Measurements from ENCODE around the gene PDZD2. TPM values are rescaled to one million over a fixed set of nuclear protein-coding genes. Genes with fewer than 3 reads are reported as not detected.
A peak's percentile ranks its signal among the peaks of the same experiment; 100 is the strongest.
"Not testable (repeated sequence)": the region's sequence is repeated elsewhere in the genome, so short reads cannot be mapped to it uniquely, and the experiment has no call there.

PDZD2 gene
- total RNA-seq, 2 donors from 2014 or later, result 0.08 to 0.75 TPM

GRCh38 chr5:32018476-32019436, 379.8 kb downstream of the PDZD2 start:
- peak overlapping the region; percentile 2 to 9 for H3K27ac Mint-ChIP-seq
- no peaks in the 10 kb centered on the region for H3K36me3 Mint-ChIP-seq
- H3K9me3 Mint-ChIP-seq, result no peaks in the 10 kb centered on the region
- no peak for DNase-seq (ENCODE audit: low spot score in 2 of 2)
- ATAC-seq, result no peak

- peak overlapping the region; percentile 51 to 71 for H3K27ac Mint-ChIP-seq
- DNase-seq (ENCODE audit: low spot score in 2 of 2) (peak in 1 of 2 donors; percentile 7), ATAC-seq (peak; percentile 73 to 86)
- H3K36me3 Mint-ChIP-seq, result no peaks in the 10 kb centered on the region
- H3K9me3 Mint-ChIP-seq, result no peaks in the 10 kb centered on the region
Measured at GRCh38 chr5:32020271-32020670, 381.3 kb downstream of the PDZD2 start.

- ATAC-seq (no peak), DNase-seq (ENCODE audit: low spot score in 2 of 2) (no peak)
- Mint-ChIP-seq H3K36me3 (no peaks in the 10 kb centered on the region), H3K27ac (peak overlapping the region; percentile 33 to 71), H3K9me3 (no peaks in the 10 kb centered on the region)
Measured at GRCh38 chr5:32020946-32021345, 382.0 kb downstream of the PDZD2 start.

GRCh38 chr5:32021771-32022170, 382.8 kb downstream of the PDZD2 start:
- H3K36me3 Mint-ChIP-seq, result no peaks in the 10 kb centered on the region
- DNase-seq (ENCODE audit: low spot score in 2 of 2) (no peak), ATAC-seq (no peak)
- H3K27ac Mint-ChIP-seq, result no peak overlapping the region
- no peaks in the 10 kb centered on the region for H3K9me3 Mint-ChIP-seq

DNA sequence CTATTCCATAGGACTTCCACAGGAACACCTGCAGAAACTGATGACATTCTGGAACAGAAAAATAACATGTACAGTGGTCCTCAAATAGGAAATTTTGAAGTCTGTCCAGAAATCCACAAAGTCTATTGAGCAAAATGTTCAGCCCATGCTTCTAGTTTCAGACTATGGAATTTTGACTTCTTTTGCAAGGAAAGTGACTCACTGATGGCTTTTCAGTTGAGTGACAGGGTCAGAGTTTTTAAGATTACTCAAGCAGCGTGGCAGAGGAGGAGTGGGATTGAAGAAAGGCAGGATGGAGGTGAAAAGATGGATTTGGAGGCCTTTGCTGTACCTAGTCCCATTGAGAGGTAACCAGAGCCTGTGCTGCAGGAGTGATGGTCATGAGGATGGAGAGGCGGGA, 383.7 kb downstream of the PDZD2 start:
- no peak for ATAC-seq
- no peak overlapping the region for H3K27ac Mint-ChIP-seq
- no peak for DNase-seq (ENCODE audit: low spot score in 2 of 2)
- no peaks in the 10 kb centered on the region for H3K36me3 Mint-ChIP-seq
- H3K9me3 Mint-ChIP-seq, result no peaks in the 10 kb centered on the region

- DNase-seq (ENCODE audit: low spot score in 2 of 2) (no peak), ATAC-seq (no peak)
- Mint-ChIP-seq H3K9me3 (no peaks in the 10 kb centered on the region), H3K27ac (no peak overlapping the region), H3K36me3 (no peaks in the 10 kb centered on the region)
Measured at GRCh38 chr5:32023816-32024215, 384.9 kb downstream of the PDZD2 start.

DNA sequence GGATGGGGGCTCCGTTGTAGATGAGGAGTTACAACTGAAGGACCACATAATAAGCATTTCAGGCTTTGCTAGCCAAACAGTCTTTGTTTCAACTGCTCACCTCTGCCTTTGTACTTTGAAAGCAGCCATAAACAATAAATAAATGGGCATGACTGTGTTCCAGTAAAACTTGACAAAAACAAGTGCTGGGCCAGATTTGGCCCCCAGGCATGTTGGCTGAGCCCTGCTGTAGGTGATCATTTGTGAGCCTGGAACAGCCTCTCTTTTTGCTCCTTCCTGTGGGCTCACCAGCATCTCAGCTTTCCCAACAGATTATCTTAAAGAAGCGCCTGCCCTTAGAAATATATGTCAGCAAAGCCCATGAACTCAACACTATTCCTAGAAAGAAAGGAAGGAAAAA, 385.8 kb downstream of the PDZD2 start:
- ATAC-seq (no peak), DNase-seq (ENCODE audit: low spot score in 2 of 2) (no peak)
- Mint-ChIP-seq H3K9me3 (no peaks in the 10 kb centered on the region), H3K36me3 (no peaks in the 10 kb centered on the region), H3K27ac (no peak overlapping the region)

- no peaks in the 10 kb centered on the region for H3K36me3 Mint-ChIP-seq
- H3K9me3 Mint-ChIP-seq, result no peaks in the 10 kb centered on the region
- no peak overlapping the region for H3K27ac Mint-ChIP-seq
- no peak for ATAC-seq
- no peak for DNase-seq (ENCODE audit: low spot score in 2 of 2)
Measured at GRCh38 chr5:32027093-32027716, 388.3 kb downstream of the PDZD2 start.

- ATAC-seq (no peak), DNase-seq (ENCODE audit: low spot score in 2 of 2) (no peak)
- peaks cover 0 to 4% of the 10 kb centered on the region in 2 donors for H3K36me3 Mint-ChIP-seq
- H3K9me3 Mint-ChIP-seq, result no peaks in the 10 kb centered on the region
- no peak overlapping the region for H3K27ac Mint-ChIP-seq
Measured at GRCh38 chr5:32027717-32028458, 389.0 kb downstream of the PDZD2 start.

DNA sequence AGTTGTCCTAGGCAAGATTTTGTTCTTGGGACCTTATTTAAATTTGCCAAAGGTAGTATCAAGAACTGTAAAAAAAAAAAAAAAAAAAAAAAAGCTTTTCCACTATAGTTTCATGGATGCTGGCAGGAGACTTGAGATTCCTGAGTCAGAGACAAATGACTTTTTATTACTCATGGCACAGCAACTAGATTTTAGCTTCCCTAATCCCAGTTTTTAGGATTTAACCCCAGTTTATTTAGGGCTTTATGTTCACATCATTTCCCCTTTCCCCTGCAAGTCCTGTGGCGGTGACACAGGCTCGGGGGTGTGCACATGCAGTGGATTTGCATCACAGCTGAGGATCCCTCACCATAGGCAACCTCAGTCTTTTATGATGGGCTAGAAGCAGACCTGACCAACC, 390.3 kb downstream of the PDZD2 start:
- ATAC-seq (no peak), DNase-seq (ENCODE audit: low spot score in 2 of 2) (no peak)
- no peak overlapping the region for H3K27ac Mint-ChIP-seq
- no peaks in the 10 kb centered on the region for H3K9me3 Mint-ChIP-seq
- H3K36me3 Mint-ChIP-seq, result peaks cover 0 to 4% of the 10 kb centered on the region in 2 donors

GRCh38 chr5:32029781-32030180, 390.9 kb downstream of the PDZD2 start:
- no peak for ATAC-seq

GRCh38 chr5:32030222-32030621, 391.3 kb downstream of the PDZD2 start:
- H3K27ac Mint-ChIP-seq, result no peak overlapping the region
- no peak for DNase-seq (ENCODE audit: low spot score in 2 of 2)
- ATAC-seq, result no peak
- H3K9me3 Mint-ChIP-seq, result no peaks in the 10 kb centered on the region
- peaks cover 0 to 4% of the 10 kb centered on the region in 2 donors for H3K36me3 Mint-ChIP-seq

More at GRCh38 chr5:32029781-32030180, 390.9 kb downstream of the PDZD2 start:
- no peak for DNase-seq (ENCODE audit: low spot score in 2 of 2)
- no peak overlapping the region for H3K27ac Mint-ChIP-seq
- no peaks in the 10 kb centered on the region for H3K9me3 Mint-ChIP-seq
- peaks cover 0 to 4% of the 10 kb centered on the region in 2 donors for H3K36me3 Mint-ChIP-seq

GRCh38 chr5:32030686-32031085, 391.8 kb downstream of the PDZD2 start:
- ATAC-seq (no peak), DNase-seq (ENCODE audit: low spot score in 2 of 2) (no peak)
- H3K27ac Mint-ChIP-seq, result no peak overlapping the region
- no peaks in the 10 kb centered on the region for H3K9me3 Mint-ChIP-seq
- peaks cover 0 to 4% of the 10 kb centered on the region in 2 donors for H3K36me3 Mint-ChIP-seq

DNA sequence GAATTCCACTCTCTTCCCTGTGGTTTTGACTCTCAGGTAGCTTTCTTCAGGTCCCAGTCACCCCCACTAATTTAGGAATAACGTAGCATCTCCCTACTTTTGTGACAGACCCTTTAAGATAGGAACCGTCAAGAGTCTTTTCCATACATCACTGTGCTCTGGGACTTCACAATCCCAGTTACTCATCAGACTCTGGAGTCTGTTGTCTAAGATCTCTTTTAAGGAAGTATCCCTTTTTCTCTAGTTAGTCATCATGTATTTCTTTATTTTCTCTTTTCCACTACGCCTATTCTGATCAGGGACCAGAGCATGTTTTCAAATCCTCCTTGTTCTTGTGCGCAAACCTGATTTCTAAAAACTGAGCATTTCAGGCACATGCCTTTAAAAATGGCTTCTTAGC, 392.2 kb downstream of the PDZD2 start:
- Mint-ChIP-seq H3K36me3 (peaks cover 0 to 4% of the 10 kb centered on the region in 2 donors), H3K27ac (no peak overlapping the region), H3K9me3 (no peaks in the 10 kb centered on the region)
- ATAC-seq, result no peak
- DNase-seq (ENCODE audit: low spot score in 2 of 2), result no peak

- no peaks in the 10 kb centered on the region for H3K9me3 Mint-ChIP-seq
- ATAC-seq (no peak), DNase-seq (ENCODE audit: low spot score in 2 of 2) (no peak)
- no peaks in the 10 kb centered on the region for H3K36me3 Mint-ChIP-seq
- no peak overlapping the region for H3K27ac Mint-ChIP-seq
Measured at GRCh38 chr5:32038523-32038922, 399.6 kb downstream of the PDZD2 start.

GRCh38 chr5:32039133-32039532, 400.2 kb downstream of the PDZD2 start:
- H3K36me3 Mint-ChIP-seq; H3K9me3 Mint-ChIP-seq; ATAC-seq; DNase-seq (ENCODE audit: low spot score in 2 of 2); H3K27ac Mint-ChIP-seq: not testable (repeated sequence)

DNA sequence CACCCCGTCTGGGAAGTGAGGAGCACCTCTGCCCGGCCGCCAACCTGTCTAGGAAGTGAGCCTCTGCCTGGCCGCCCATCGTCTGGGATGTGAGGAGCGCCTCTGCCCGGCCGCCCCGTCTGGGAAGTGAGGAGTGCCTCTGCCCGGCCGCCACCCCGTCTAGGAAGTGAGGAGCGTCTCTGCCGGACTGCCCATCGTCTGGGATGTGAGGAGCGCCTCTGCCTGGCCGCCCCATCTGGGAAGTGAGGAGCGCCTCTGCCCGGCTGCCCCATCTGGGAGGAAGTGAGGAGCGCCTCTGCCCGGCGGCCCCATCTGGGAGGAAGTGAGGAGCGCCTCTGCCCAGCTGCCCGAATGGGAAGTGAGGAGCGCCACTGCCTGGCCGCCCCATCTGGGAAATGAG, 400.7 kb downstream of the PDZD2 start:
- not testable (repeated sequence) for H3K27ac Mint-ChIP-seq; H3K9me3 Mint-ChIP-seq; H3K36me3 Mint-ChIP-seq; ATAC-seq; DNase-seq (ENCODE audit: low spot score in 2 of 2)
